Osteoblast (primary cell): ENCODE data around the gene PDE4B. TPM values are rescaled to one million over a fixed set of nuclear protein-coding genes. Genes with fewer than 3 reads are reported as not detected.

Experiments
- DNase-seq: peaks from one replicate; pipeline ENCODE4 v3.0.0; 2011; ENCODE audit warnings: low spot score, mixed read lengths; ENCODE audit not compliant: insufficient read length; ENCODE audit errors: missing footprints
- H2AFZ ChIP-seq: 2 replicates; pipeline ENCODE4 v1.6.0; 2011; ENCODE audit warnings: mild to moderate bottlenecking, low read length
- H3K27ac ChIP-seq: 2 replicates; pipeline ENCODE4 v1.5.1; 2011; ENCODE audit warnings: mild to moderate bottlenecking, low read depth, low read length, moderate library complexity
- H3K27me3 ChIP-seq: 2 replicates; pipeline ENCODE4 v1.6.0; 2012; ENCODE audit warnings: mild to moderate bottlenecking, control low read depth, inconsistent platforms, low read length, moderate library complexity; ENCODE audit not compliant: insufficient read depth
- H3K36me3 ChIP-seq: 2 replicates; pipeline ENCODE4 v1.5.1; 2011; ENCODE audit warnings: mild to moderate bottlenecking, low read length, control low read depth, moderate library complexity; ENCODE audit not compliant: insufficient read depth
- H3K4me1 ChIP-seq: 2 replicates; pipeline ENCODE4 v1.5.1; 2011; ENCODE audit warnings: mild to moderate bottlenecking, low read length, control low read depth, moderate library complexity; ENCODE audit not compliant: insufficient read depth
- H3K4me2 ChIP-seq: 2 replicates; pipeline ENCODE4 v1.6.0; 2011; ENCODE audit warnings: mild to moderate bottlenecking, low read length; ENCODE audit not compliant: insufficient read depth
- H3K4me3 ChIP-seq: fragments of 200-600 bp; sonication (generic); 3 replicates; pipeline ENCODE4 v1.5.1; 2012; ENCODE audit warnings: mild to moderate bottlenecking, low read length, inconsistent platforms; ENCODE audit not compliant: insufficient read depth
- H3K79me2 ChIP-seq: 2 replicates; pipeline ENCODE4 v1.6.0; 2012; ENCODE audit warnings: mild to moderate bottlenecking, low read length, control low read depth, inconsistent platforms; ENCODE audit not compliant: insufficient read depth
- H3K9me3 ChIP-seq: 2 replicates; pipeline ENCODE4 v1.5.1; 2011; ENCODE audit warnings: low read depth, low read length, control low read depth
- H4K20me1 ChIP-seq: 2 replicates; pipeline ENCODE4 v1.6.0; 2012; ENCODE audit warnings: mild to moderate bottlenecking, low read length, control low read depth; ENCODE audit not compliant: insufficient read depth
- total RNA-seq: library from RNA; depleted of rRNA; stranded (reverse); fragments of >200 nt; gene quantifications from 2 replicates; pipeline ENCODE4 v1.2.3, GENCODE V29; 2012
- TF ChIP-seq, protein P1 (sequence below): IDR thresholded peaks from 2 replicates; pipeline ENCODE4 v1.5.1; 2011; ENCODE audit warnings: mild to moderate bottlenecking, low read depth, low read length, moderate library complexity; ENCODE audit errors: extremely low read depth

PDE4B gene
- total RNA-seq, 1 donor, result 21.4 TPM

- no peaks in the 10 kb centered on the region for H3K9me3 ChIP-seq
- peaks cover 3% of the 10 kb centered on the region for H3K4me1 ChIP-seq
These were observed 457.4 kb downstream of the PDE4B start for GRCh38 chr1:66250075-66250474.

DNA sequence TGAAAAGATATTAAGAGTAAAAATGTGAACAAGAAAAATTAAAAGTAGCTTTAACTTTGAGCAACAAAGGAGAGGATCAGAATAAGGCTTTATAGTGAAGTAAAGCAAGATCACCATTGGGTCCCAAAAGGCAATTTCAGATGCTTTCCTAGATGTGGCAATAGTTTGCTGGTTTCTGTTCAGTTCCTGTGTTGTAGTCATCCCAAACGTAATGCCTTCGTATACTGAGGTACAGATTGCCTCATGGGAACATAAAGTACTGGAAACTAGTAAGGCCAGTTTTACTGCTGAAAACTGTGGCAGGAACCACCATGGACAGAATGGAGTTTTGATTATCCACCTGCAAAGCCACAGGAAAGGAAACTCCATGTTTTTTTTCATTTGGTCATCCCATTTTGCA, 457.8 kb downstream of the PDE4B start:
- H3K27me3 ChIP-seq, result no peaks in the 10 kb centered on the region
- H3K4me2 ChIP-seq, result no peak overlapping the region
- no peaks in the 10 kb centered on the region for H4K20me1 ChIP-seq
- H3K27ac ChIP-seq, result no peak overlapping the region
- peak overlapping the region; percentile 4 for H2AFZ ChIP-seq
- TF ChIP-seq, protein P1, sequence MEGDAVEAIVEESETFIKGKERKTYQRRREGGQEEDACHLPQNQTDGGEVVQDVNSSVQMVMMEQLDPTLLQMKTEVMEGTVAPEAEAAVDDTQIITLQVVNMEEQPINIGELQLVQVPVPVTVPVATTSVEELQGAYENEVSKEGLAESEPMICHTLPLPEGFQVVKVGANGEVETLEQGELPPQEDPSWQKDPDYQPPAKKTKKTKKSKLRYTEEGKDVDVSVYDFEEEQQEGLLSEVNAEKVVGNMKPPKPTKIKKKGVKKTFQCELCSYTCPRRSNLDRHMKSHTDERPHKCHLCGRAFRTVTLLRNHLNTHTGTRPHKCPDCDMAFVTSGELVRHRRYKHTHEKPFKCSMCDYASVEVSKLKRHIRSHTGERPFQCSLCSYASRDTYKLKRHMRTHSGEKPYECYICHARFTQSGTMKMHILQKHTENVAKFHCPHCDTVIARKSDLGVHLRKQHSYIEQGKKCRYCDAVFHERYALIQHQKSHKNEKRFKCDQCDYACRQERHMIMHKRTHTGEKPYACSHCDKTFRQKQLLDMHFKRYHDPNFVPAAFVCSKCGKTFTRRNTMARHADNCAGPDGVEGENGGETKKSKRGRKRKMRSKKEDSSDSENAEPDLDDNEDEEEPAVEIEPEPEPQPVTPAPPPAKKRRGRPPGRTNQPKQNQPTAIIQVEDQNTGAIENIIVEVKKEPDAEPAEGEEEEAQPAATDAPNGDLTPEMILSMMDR, result no peak
- no peak for DNase-seq
- H3K79me2 ChIP-seq, result no peaks in the 10 kb centered on the region
- H3K36me3 ChIP-seq, result no peaks in the 10 kb centered on the region
- H3K4me1 ChIP-seq, result peaks cover 3% of the 10 kb centered on the region
- H3K9me3 ChIP-seq, result no peaks in the 10 kb centered on the region
- no peak overlapping the region for H3K4me3 ChIP-seq

More at GRCh38 chr1:66250075-66250474, 457.4 kb downstream of the PDE4B start:
- H3K27me3 ChIP-seq, result no peaks in the 10 kb centered on the region
- H3K36me3 ChIP-seq, result no peaks in the 10 kb centered on the region
- no peaks in the 10 kb centered on the region for H4K20me1 ChIP-seq
- H2AFZ ChIP-seq, result no peak overlapping the region
- no peaks in the 10 kb centered on the region for H3K79me2 ChIP-seq
- no peak for DNase-seq
- no peak overlapping the region for H3K4me3 ChIP-seq
- H3K4me2 ChIP-seq, result no peak overlapping the region
- H3K27ac ChIP-seq, result no peak overlapping the region
- TF ChIP-seq, protein P1, result no peak

GRCh38 chr1:66251546-66251945, 458.9 kb downstream of the PDE4B start:
- no peaks in the 10 kb centered on the region for H3K27me3 ChIP-seq
- H3K4me1 ChIP-seq, result peaks cover 6% of the 10 kb centered on the region
- H3K9me3 ChIP-seq, result no peaks in the 10 kb centered on the region
- H3K4me2 ChIP-seq, result no peak overlapping the region
- no peak overlapping the region for H2AFZ ChIP-seq
- no peaks in the 10 kb centered on the region for H3K79me2 ChIP-seq
- TF ChIP-seq, protein P1, result no peak
- no peaks in the 10 kb centered on the region for H3K36me3 ChIP-seq
- no peak overlapping the region for H3K27ac ChIP-seq
- no peaks in the 10 kb centered on the region for H4K20me1 ChIP-seq
- H3K4me3 ChIP-seq, result no peak overlapping the region
- no peak for DNase-seq

- H2AFZ ChIP-seq, result no peak overlapping the region
- H3K36me3 ChIP-seq, result no peaks in the 10 kb centered on the region
- no peak overlapping the region for H3K4me3 ChIP-seq
- no peaks in the 10 kb centered on the region for H4K20me1 ChIP-seq
- H3K27ac ChIP-seq, result no peak overlapping the region
- peak; percentile 37 for DNase-seq
- H3K79me2 ChIP-seq, result no peaks in the 10 kb centered on the region
- no peaks in the 10 kb centered on the region for H3K27me3 ChIP-seq
- H3K9me3 ChIP-seq, result no peaks in the 10 kb centered on the region
- TF ChIP-seq, protein P1, result peak; percentile 89
- peaks cover 15% of the 10 kb centered on the region for H3K4me1 ChIP-seq
- H3K4me2 ChIP-seq, result no peak overlapping the region
These were observed 460.7 kb downstream of the PDE4B start for GRCh38 chr1:66253330-66253921.
